OCI-M2 (cell line): ENCODE measurements around the gene IKZF3.
"Not testable (repeated sequence)": the region's sequence is repeated elsewhere in the genome, so short reads cannot be mapped to it uniquely, and the experiment has no call there.

Source experiments
- DNase-seq: peaks from one replicate; lab custom pipeline; 2025; ENCODE audit not compliant: unreplicated experiment; lab: John Stamatoyannopoulos, UW

The IKZF3 gene

GRCh38 chr17:39742126-39742855 lies 121.8 kb downstream of the IKZF3 start:
- no peak for DNase-seq

GRCh38 chr17:39740357-39741111 lies 123.6 kb downstream of the IKZF3 start:
- DNase-seq: no peak

GRCh38 chr17:39739885-39740356 lies 124.2 kb downstream of the IKZF3 start:
- no peak for DNase-seq

GRCh38 chr17:39738983-39739884 lies 124.9 kb downstream of the IKZF3 start:
- no peak for DNase-seq

GRCh38 chr17:39738568-39738901 lies 125.6 kb downstream of the IKZF3 start:
- DNase-seq: no peak

- DNase-seq: no peak
Measured at GRCh38 chr17:39737760-39738567, 126.1 kb downstream of the IKZF3 start, which contains the start of gene GRB7. Gene GRB7 (plus strand): TSS chr17:39737938. CDS start chr17:39742302, 4,364 bp downstream.

GRCh38 chr17:39737206-39737759 lies 126.8 kb downstream of the IKZF3 start:
- no peak for DNase-seq

GRCh38 chr17:39736319-39737165 lies 127.6 kb downstream of the IKZF3 start:
- no peak for DNase-seq

- DNase-seq: no peak
Measured at GRCh38 chr17:39735882-39736281, 128.2 kb downstream of the IKZF3 start.

- no peak for DNase-seq
Measured at GRCh38 chr17:39732586-39732985, 131.5 kb downstream of the IKZF3 start.

GRCh38 chr17:39730095-39730921 lies 133.8 kb downstream of the IKZF3 start, which contains the start of gene MIEN1:
Gene MIEN1 (minus strand): TSS chr17:39730532. CDS start chr17:39730495, 37 bp downstream.
- no peak for DNase-seq

GRCh38 chr17:39729280-39729851 lies 134.7 kb downstream of the IKZF3 start:
- DNase-seq: no peak

- DNase-seq: no peak
Measured at GRCh38 chr17:39727556-39727955, 136.6 kb downstream of the IKZF3 start.

GRCh38 chr17:39726617-39727016 lies 137.5 kb downstream of the IKZF3 start:
- DNase-seq: no peak

GRCh38 chr17:39725923-39726322 lies 138.2 kb downstream of the IKZF3 start:
- DNase-seq: not testable (repeated sequence)

- DNase-seq: no peak
Measured at GRCh38 chr17:39724731-39725130, 139.4 kb downstream of the IKZF3 start.

GRCh38 chr17:39722965-39723848 lies 140.9 kb downstream of the IKZF3 start:
- DNase-seq: no peak
